ENCODE data around the gene HNF4A.

HNF4A gene

GRCh38 chr20:44426879-44427790, 71.6 kb downstream of the HNF4A start:
- DNase-seq, result no peak

GRCh38 chr20:44427804-44428173, 72.3 kb downstream of the HNF4A start:
- no peak for DNase-seq

GRCh38 chr20:44428174-44429016, 72.9 kb downstream of the HNF4A start:
- DNase-seq, result no peak

DNA sequence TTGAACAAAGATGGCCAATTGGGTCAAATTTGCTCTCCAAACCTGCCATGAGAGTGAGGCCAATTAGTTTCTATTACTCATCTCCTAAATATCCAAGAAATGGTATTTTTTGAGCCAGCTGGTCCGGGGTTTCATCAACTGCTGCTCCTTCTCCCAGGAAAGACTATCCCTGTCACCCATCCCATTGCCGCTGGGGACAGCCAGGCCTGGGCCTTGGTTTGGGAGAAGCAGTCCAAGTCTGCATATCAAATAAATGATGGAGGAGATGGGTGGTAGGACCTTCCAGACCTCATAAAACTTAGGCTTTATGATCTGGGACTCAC, 73.5 kb downstream of the HNF4A start:
- no peak for DNase-seq

GRCh38 chr20:44429419-44430269, 74.1 kb downstream of the HNF4A start:
- DNase-seq, result no peak

GRCh38 chr20:44430270-44431065, 75.0 kb downstream of the HNF4A start:
- no peak for DNase-seq

- DNase-seq, result no peak
Measured at GRCh38 chr20:44431118-44431501, 75.6 kb downstream of the HNF4A start.

GRCh38 chr20:44431502-44432234, 76.2 kb downstream of the HNF4A start:
- no peak for DNase-seq

GRCh38 chr20:44432618-44433577, 77.4 kb downstream of the HNF4A start:
- no peak for DNase-seq

GRCh38 chr20:44433751-44434538, 78.4 kb downstream of the HNF4A start:
- DNase-seq, result no peak

DNA sequence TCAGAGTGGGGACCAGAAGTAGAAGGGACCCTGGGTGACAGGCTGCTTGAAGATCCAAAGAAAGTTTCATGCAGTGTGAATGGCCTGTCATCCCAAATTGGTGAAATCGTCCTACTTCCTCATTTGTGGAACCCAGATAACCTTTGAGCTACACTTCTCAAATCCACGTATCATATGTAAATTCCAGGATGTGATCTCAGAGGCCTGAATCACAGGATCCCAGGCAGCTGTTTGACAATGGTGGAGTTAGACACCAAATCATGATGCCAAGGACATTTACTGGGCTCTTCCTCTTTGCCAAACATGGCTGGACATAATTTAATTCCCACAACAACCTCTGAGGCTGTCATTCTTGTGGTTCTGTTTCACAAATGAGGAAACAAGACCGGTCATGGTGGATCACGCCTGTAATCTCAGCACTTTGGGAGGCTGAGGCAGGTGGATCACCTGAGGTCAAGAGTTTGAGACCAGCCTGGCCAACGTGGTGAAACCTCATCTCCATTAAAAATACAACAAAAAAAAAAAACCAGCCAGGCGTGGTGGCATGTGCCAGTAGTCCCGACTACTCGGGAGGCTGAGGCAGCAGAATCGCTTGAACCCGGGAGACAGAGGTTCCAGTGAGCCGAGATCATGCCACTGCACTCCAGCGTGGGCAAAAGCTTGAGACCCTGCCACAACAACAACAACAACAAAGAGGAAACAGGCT, 80.3 kb downstream of the HNF4A start:
- no peak for DNase-seq

DNA sequence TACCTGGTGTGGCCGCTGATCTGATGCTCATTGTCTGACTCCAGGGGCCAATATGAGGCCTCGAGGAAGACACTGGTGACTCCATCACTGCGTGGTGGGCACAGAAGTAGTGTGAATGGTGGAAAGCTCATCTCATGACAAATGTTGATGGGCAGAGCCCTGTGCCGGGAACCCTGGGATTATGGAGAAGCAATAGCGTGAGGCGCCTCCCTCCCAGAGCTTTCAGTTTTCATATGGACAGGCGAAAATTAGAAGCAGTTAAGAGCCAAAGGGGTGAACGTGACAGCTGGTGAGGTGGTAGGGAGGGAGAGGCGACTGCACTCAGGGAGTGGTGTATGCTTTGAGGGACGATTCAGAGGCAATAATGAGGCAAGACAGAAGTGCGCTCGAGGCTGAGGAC, 80.9 kb downstream of the HNF4A start:
- no peak for DNase-seq

- no peak for DNase-seq
Measured at GRCh38 chr20:44437497-44437896, 82.0 kb downstream of the HNF4A start.

- no peak for DNase-seq
Measured at GRCh38 chr20:44438782-44439181, 83.3 kb downstream of the HNF4A start.

DNA sequence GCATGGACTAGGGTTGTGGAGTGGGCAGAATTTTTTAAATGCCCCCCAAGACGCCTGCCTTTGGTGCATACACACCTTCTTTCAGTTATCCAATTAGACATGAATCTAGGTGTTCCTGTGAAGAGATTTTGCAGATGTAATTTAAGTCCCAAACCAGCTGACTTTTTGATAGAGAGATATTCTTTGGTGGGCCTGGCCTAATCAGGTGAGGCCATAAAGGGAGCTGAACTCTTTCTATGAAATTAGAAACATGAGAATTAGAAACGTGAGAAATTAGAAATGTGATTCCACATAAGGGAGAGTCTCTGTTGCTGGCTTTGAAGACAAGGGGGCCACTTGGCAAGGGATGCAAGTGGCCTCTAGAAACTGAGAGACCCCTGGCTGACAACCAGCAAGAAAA, 83.8 kb downstream of the HNF4A start:
- DNase-seq, result no peak

DNA sequence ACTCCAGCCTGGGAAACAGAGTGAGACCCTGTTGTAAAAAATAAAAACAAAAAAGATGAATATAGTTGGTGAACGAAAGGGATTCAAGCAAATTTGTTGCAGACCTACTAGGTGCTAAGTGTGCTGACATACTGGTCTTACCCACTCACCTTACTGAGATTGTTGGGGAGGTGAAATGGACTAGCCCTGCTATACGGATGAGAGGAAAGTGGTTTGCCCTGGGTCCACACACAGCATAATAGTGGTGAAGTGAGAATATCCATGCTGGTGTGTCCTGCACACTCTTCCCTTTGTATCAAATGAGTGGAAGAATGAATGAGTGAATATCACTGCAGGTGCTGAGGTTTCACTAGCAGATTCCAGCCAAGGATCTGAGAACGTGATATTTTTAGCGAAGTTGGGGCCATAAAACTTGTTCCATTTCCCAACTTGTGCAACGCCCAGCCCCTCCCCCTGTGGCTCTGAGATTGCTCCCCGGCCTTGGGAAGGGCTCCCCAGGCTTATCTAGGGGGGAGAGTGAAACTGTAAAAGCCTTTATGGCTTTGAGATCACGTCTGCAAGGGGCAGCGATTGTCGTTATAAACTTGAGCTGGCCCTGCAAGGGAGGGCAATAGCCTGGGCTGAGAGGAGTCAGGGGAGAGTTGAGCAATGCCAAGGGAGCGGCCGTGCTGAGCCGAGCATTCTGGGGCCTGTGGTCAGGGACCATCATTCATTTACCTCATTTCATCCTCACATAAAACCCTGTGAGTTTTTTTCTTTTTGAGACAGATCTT, 87.0 kb downstream of the HNF4A start:
- no peak for DNase-seq

- no peak for DNase-seq
Measured at GRCh38 chr20:44445742-44446710, 90.5 kb downstream of the HNF4A start.

Measured in CD4-positive, alpha-beta T cell treated with Interleukin-12 subunit alpha and Interleukin-12 subunit beta, for 1 hour (primary cell).